ENCODE data around the gene FCN2. TPM values are rescaled to one million over a fixed set of nuclear protein-coding genes. Genes with fewer than 3 reads are reported as not detected.

FCN2 gene
- total RNA-seq, 1 experiment from 2014 or later, result not detected

DNA sequence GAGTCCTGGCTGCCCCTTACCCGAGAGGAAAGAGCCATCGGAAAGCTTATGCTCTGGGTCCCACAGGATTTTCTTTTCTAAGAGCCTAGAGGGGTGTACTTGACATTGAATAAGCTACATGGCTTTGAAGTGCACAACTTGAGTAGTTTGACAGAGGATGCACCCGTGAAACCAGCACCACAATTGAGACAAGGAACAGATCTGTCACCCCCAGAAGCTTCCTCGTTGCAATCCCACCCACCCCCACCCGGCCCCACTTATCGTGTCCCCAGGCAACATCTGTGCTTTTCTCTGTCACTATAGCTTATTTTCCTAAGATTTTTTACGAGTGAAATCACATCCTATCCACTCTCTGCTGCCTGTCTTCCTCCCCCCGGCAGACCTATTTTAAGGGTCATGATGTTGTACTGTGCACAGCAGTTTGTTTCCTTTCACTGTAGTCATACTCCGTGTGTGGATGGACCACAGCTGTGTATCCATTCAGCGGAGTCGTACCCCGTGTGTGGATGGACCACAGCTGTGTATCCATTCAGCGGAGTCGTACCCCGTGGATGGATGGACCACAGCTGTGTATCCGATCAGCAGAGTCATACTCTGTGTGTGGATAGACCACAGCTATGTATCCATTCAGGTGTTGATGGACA, 8.8 kb upstream of the FCN2 start:
- Histone ChIP-seq H3K27ac (ENCODE audit: low read depth, low read length) (no peak overlapping the region), H3K9me2 (ENCODE audit: insufficient read depth) (no peaks in the 10 kb centered on the region), H3K4me1 (ENCODE audit: control insufficient read depth in 1 of 2, insufficient read depth in 2 of 2, low read length in 2 of 2) (no peaks in the 10 kb centered on the region), H3K9me3 (ENCODE audit: control insufficient read depth in 1 of 2, insufficient read depth in 1 of 2, low read depth in 1 of 2, low read length in 2 of 2) (no peaks in the 10 kb centered on the region), H3K4me2 (ENCODE audit: low read length) (no peak overlapping the region), H3K36me3 (ENCODE audit: control insufficient read depth in 1 of 2, insufficient read depth in 2 of 2, low read length in 2 of 2) (no peaks in the 10 kb centered on the region), H3K4me3 (replicated peaks in 1 of 2; ENCODE audit: low read depth in 1 of 2, low read length in 2 of 2) (no peak overlapping the region), H3K9ac (ENCODE audit: low read length) (no peak overlapping the region), H3K27me3 (ENCODE audit: insufficient read depth, low read length) (peaks cover 7% of the 10 kb centered on the region; the same call in 1 of the 2 replicates), H4K20me1 (ENCODE audit: insufficient read depth) (no peaks in the 10 kb centered on the region), H3K79me2 (ENCODE audit: insufficient read depth, low read length) (no peaks in the 10 kb centered on the region), H2AFZ (ENCODE audit: low read depth, low read length, poor library complexity, severe bottlenecking) (no peak overlapping the region)
- DNase-seq (ENCODE audit: low read depth, low spot score), result no peak
- ATAC-seq, result no peak
- ChIA-PET RAD21 (ENCODE audit: low non-redundant PET in 1 of 2, low total read pairs in 2 of 2, uncharacterized antibody in 2 of 2, unreplicated experiment in 2 of 2) (no interaction called here), POLR2A (no interaction called here), CTCF (no interaction called here)
- no TSS peak for BruUV-seq (replicated peaks)
- TF ChIP-seq RAD21 (IDR thresholded peaks at IDR 0.05; ENCODE audit: low read depth) (no peak), TCF7L2 (IDR thresholded peaks at IDR 0.05; ENCODE audit: borderline replicate concordance, extremely low read depth, insufficient read depth, insufficient read length) (no peak), EZH2phosphoT487 (IDR thresholded peaks at IDR 0.05; ENCODE audit: borderline replicate concordance) (no peak), ZFX (IDR thresholded peaks at IDR 0.05) (no peak), FOSL1 (IDR thresholded peaks at IDR 0.05; ENCODE audit: low read depth) (no peak), ZNF274 (IDR thresholded peaks at IDR 0.05; ENCODE audit: low read depth, low read length) (no peak), SIN3A (IDR thresholded peaks at IDR 0.05; ENCODE audit: low read depth) (no peak), JUND (IDR thresholded peaks at IDR 0.05) (no peak), ELF1 (IDR thresholded peaks at IDR 0.05; ENCODE audit: borderline replicate concordance, low read depth) (no peak)
- TF ChIP-seq, protein P1, sequence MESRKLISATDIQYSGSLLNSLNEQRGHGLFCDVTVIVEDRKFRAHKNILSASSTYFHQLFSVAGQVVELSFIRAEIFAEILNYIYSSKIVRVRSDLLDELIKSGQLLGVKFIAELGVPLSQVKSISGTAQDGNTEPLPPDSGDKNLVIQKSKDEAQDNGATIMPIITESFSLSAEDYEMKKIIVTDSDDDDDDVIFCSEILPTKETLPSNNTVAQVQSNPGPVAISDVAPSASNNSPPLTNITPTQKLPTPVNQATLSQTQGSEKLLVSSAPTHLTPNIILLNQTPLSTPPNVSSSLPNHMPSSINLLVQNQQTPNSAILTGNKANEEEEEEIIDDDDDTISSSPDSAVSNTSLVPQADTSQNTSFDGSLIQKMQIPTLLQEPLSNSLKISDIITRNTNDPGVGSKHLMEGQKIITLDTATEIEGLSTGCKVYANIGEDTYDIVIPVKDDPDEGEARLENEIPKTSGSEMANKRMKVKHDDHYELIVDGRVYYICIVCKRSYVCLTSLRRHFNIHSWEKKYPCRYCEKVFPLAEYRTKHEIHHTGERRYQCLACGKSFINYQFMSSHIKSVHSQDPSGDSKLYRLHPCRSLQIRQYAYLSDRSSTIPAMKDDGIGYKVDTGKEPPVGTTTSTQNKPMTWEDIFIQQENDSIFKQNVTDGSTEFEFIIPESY (IDR thresholded peaks at IDR 0.05; ENCODE audit: extremely low read depth, insufficient replicate concordance, low read length), result no peak
- TF ChIP-seq, protein P2, sequence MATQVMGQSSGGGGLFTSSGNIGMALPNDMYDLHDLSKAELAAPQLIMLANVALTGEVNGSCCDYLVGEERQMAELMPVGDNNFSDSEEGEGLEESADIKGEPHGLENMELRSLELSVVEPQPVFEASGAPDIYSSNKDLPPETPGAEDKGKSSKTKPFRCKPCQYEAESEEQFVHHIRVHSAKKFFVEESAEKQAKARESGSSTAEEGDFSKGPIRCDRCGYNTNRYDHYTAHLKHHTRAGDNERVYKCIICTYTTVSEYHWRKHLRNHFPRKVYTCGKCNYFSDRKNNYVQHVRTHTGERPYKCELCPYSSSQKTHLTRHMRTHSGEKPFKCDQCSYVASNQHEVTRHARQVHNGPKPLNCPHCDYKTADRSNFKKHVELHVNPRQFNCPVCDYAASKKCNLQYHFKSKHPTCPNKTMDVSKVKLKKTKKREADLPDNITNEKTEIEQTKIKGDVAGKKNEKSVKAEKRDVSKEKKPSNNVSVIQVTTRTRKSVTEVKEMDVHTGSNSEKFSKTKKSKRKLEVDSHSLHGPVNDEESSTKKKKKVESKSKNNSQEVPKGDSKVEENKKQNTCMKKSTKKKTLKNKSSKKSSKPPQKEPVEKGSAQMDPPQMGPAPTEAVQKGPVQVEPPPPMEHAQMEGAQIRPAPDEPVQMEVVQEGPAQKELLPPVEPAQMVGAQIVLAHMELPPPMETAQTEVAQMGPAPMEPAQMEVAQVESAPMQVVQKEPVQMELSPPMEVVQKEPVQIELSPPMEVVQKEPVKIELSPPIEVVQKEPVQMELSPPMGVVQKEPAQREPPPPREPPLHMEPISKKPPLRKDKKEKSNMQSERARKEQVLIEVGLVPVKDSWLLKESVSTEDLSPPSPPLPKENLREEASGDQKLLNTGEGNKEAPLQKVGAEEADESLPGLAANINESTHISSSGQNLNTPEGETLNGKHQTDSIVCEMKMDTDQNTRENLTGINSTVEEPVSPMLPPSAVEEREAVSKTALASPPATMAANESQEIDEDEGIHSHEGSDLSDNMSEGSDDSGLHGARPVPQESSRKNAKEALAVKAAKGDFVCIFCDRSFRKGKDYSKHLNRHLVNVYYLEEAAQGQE (IDR thresholded peaks at IDR 0.05; ENCODE audit: low read depth), result no peak
- intact Hi-C loops (cut with micrococcal nuclease), result no loop called here
